ENCODE data around the gene PRKN.

PRKN gene

GRCh38 chr6:161903584-161904212 lies 823.9 kb downstream of the PRKN start:
- Histone ChIP-seq H3K27ac (no peak overlapping the region), H3K27me3 (no peaks in the 10 kb centered on the region), H3K4me1 (no peaks in the 10 kb centered on the region), H3K4me3 (no peak overlapping the region), H3K9me3 (no peaks in the 10 kb centered on the region), H3K36me3 (no peaks in the 10 kb centered on the region)
- TF ChIP-seq, protein P1, sequence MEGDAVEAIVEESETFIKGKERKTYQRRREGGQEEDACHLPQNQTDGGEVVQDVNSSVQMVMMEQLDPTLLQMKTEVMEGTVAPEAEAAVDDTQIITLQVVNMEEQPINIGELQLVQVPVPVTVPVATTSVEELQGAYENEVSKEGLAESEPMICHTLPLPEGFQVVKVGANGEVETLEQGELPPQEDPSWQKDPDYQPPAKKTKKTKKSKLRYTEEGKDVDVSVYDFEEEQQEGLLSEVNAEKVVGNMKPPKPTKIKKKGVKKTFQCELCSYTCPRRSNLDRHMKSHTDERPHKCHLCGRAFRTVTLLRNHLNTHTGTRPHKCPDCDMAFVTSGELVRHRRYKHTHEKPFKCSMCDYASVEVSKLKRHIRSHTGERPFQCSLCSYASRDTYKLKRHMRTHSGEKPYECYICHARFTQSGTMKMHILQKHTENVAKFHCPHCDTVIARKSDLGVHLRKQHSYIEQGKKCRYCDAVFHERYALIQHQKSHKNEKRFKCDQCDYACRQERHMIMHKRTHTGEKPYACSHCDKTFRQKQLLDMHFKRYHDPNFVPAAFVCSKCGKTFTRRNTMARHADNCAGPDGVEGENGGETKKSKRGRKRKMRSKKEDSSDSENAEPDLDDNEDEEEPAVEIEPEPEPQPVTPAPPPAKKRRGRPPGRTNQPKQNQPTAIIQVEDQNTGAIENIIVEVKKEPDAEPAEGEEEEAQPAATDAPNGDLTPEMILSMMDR (IDR thresholded peaks at IDR 0.05) = no peak
- intact Hi-C loops (cut with DNase I; ENCODE audit: low total_unique reads) = no loop called here
- DNase-seq = no peak

GRCh38 chr6:161901740-161902426 lies 825.7 kb downstream of the PRKN start:
- intact Hi-C loops (cut with DNase I; ENCODE audit: low total_unique reads) = no loop called here
- Histone ChIP-seq H3K9me3 (no peaks in the 10 kb centered on the region), H3K4me3 (no peak overlapping the region), H3K4me1 (no peaks in the 10 kb centered on the region), H3K36me3 (no peaks in the 10 kb centered on the region), H3K27ac (no peak overlapping the region), H3K27me3 (no peaks in the 10 kb centered on the region)
- no peak for DNase-seq
- TF ChIP-seq, protein P1 (IDR thresholded peaks at IDR 0.05) = no peak

- TF ChIP-seq, protein P1 (IDR thresholded peaks at IDR 0.05) = no peak
- Histone ChIP-seq H3K27ac (no peak overlapping the region), H3K9me3 (no peaks in the 10 kb centered on the region), H3K27me3 (no peaks in the 10 kb centered on the region), H3K36me3 (no peaks in the 10 kb centered on the region), H3K4me1 (peaks cover 0 to 6% (median 0%) of the 10 kb centered on the region in 4 donors), H3K4me3 (no peak overlapping the region)
- intact Hi-C loops (cut with DNase I; ENCODE audit: low total_unique reads) = no loop called here
- no peak for DNase-seq
Measured at GRCh38 chr6:161894436-161894835, 833.1 kb downstream of the PRKN start.

GRCh38 chr6:161891542-161891941 lies 836.0 kb downstream of the PRKN start:
- TF ChIP-seq, protein P1 (IDR thresholded peaks at IDR 0.05) = no peak
- Histone ChIP-seq H3K4me1 (peaks cover 0 to 6% (median 0%) of the 10 kb centered on the region in 4 donors), H3K27ac (no peak overlapping the region), H3K27me3 (no peaks in the 10 kb centered on the region), H3K4me3 (no peak overlapping the region), H3K9me3 (no peaks in the 10 kb centered on the region), H3K36me3 (no peaks in the 10 kb centered on the region)
- no peak for DNase-seq
- intact Hi-C loops (cut with DNase I; ENCODE audit: low total_unique reads) = no loop called here

- Histone ChIP-seq H3K27me3 (no peaks in the 10 kb centered on the region), H3K36me3 (no peaks in the 10 kb centered on the region), H3K9me3 (no peaks in the 10 kb centered on the region), H3K4me3 (no peak overlapping the region), H3K27ac (no peak overlapping the region), H3K4me1 (peaks cover 0 to 6% (median 0%) of the 10 kb centered on the region in 4 donors)
- intact Hi-C loops (cut with DNase I; ENCODE audit: low total_unique reads) = no loop called here
- TF ChIP-seq, protein P1 (IDR thresholded peaks at IDR 0.05) = no peak
- DNase-seq = no peak
Measured at GRCh38 chr6:161890832-161891297, 836.7 kb downstream of the PRKN start.

All from tibial artery (tissue), 4 donors.